ENCODE data around the gene PARD3B.

PARD3B gene

DNA sequence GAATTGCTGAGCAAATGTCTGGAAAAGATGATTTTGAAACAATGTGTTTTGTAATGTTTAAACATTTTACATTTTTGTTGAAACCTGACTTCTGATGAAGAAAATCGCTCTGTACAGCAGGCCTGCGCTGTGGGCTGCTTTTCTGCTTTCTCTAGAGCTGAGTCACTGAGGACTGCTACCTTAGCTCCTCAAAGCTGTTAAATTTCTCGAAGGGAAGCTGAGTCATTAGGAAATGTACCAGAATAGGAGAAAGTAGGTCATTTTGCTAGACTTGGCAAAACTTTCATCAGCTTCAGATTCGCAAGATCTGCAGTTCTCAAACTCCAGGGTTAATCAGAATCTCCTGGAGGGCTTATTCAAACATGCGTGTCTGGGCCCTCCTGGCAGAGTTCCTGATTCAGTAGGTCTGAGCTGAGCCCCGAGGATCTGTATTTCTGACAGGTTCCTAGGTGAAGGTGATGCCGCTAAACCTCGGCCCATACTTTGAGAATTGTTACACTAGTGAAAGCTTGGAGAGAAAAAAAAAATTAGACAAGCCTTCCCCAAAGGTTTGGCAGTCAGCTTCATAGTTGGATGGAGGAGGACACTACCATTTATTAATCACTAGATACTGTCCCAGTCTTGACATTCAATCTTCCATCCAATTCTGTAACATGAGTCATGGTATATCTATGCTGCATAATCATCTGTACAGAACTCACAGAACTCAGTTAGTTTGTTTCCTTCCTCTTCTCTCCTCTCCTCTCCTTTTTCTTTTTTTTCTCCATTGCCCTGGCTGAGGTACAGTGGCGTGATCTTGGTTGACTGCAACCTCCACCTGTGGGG lies 297.6 kb downstream of the PARD3B start:
- no peak for DNase-seq (ENCODE audit: low spot score)

DNA sequence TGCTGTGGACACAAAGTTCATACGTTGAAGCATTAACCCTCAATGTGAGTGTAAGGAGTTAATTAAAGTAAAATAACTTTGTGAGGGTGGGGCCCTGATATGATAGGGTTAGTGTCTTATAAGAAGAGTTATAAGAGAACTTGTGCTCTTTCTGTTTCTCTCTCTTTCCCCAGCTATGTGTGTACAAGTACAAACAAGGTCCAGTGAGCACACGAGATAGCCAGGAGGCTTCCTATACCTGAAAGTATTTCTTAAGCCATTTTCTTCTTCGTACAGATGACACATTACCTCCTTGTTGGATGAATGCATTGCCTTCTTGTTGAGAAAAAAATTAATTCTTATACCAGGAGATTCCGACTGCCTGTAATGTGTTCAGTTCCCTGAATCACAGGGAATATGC lies 301.2 kb downstream of the PARD3B start:
- no peak for DNase-seq (ENCODE audit: low spot score)

DNA sequence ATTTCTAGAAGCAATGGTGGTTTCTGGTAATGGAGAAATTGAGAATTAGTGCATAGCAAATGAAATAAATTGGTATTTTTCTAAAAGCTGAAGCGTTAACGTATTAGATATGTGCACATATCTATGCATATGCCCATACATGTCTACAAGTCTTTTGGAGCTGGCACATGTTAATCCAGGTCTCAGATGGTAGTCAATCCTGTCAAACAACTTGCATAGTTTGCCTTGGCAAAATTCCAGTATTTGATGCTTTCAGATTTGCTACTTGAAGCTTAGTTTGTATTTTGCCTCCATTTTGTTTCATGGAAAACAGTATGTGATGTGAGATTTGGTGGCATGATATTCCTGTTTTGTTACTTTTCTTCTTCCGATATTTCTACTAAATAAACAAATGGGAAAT lies 304.6 kb downstream of the PARD3B start:
- no peak for DNase-seq (ENCODE audit: low spot score)

- no peak for DNase-seq (ENCODE audit: low spot score)
These were observed 305.3 kb downstream of the PARD3B start for GRCh38 chr2:204850581-204850980.

GRCh38 chr2:204853905-204854304 lies 308.6 kb downstream of the PARD3B start:
- DNase-seq (ENCODE audit: low spot score): no peak

DNA sequence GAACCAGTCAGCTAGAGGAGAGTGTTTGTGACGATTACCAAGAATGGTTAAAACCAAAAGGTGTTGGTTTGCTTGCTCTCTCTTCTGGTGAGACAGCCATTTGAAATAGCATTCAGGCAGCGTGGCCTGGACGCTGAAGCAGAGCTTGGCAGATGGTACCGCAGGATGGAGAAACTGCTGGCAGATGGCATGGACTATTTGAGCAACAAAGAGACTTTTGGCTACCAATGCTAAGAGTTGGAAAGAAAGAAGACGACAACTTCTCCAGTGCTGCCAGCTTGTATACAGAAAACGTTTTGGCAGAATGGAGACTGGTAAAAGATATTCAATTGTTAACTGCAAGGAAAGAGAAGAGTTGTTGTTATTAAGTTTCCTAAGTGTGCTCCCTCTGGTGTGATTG lies 315.0 kb downstream of the PARD3B start:
- DNase-seq (ENCODE audit: low spot score): no peak

DNA sequence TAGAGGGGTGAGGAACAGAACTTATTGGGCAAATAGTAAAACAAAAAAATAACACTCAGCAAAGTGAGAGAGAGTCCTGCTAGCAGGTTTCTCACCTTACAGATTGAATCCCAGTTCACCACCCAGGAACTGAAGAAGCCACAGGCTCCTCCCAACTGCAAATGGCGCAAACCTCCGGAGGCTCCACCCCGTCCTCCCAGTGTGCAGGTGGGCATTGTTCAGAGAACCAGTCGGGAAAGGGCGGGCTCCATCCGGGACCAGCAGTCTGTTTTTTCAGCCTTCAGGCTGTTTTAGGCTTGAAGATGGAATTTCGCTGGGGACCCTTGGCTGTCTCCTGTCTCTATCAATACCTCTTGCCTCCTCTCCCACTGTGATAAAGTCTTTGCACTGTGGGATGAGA lies 317.5 kb downstream of the PARD3B start:
- no peak for DNase-seq (ENCODE audit: low spot score)

GRCh38 chr2:204863336-204863735 lies 318.1 kb downstream of the PARD3B start:
- no peak for DNase-seq (ENCODE audit: low spot score)

- no peak for DNase-seq (ENCODE audit: low spot score)
These were observed 324.0 kb downstream of the PARD3B start for GRCh38 chr2:204869132-204869823.

- no peak for DNase-seq (ENCODE audit: low spot score)
These were observed 324.8 kb downstream of the PARD3B start for GRCh38 chr2:204870053-204870452.

DNA sequence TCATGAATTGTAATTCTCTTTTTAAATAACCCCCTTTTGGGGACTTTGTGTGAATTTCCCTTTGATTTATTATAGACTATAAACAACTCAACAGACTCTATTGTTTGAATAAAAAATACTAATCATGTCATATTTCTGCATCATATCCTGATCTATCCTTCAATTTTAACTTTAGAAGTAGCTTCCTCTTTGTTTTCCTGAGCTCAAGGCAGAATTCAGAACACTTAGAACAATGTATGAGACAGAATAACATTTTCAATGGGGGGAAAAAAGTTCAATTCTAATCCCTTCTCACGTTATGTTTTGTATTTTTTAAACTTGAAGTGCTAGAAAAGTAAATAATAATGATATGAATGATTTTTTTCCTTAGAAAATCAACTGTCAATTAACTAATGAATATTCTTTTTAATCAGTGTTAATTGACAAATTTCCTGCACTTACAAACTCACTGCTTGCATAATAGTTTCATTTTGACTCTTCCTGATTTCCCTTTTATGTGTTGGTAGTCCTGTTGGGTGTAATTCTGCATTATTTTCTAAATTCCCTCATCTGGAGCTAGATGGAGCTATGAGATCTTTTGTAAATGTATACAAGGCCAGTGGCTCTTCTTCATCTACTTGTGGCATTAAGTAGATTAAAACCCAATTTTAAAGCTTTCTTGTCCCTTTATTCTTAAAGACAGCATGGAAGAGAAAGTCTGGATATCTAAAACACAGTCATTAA lies 326.1 kb downstream of the PARD3B start:
- DNase-seq (ENCODE audit: low spot score): no peak

GRCh38 chr2:204876311-204876710 lies 331.0 kb downstream of the PARD3B start:
- no peak for DNase-seq (ENCODE audit: low spot score)

DNA sequence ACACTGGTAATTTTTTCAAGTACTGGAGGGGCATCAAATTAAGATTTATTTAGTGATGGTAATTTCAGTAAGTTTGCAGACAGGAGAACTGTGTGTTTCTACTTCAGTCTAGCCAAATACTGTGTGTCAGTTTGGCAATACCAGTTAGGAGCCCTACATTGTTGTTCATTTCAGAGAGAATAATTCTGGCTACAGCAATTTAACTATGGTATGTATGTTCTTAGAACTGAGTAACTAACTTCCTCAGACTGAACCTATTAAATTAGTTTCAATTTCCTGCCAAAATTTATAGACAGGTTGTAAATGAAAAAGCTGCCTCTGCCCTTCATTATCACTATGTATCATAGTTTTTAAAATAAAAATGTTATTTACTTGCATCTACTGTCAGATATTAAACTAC lies 332.4 kb downstream of the PARD3B start:
- no peak for DNase-seq (ENCODE audit: low spot score)

- DNase-seq (ENCODE audit: low spot score): no peak
These were observed 335.7 kb downstream of the PARD3B start for GRCh38 chr2:204880928-204881327.

DNA sequence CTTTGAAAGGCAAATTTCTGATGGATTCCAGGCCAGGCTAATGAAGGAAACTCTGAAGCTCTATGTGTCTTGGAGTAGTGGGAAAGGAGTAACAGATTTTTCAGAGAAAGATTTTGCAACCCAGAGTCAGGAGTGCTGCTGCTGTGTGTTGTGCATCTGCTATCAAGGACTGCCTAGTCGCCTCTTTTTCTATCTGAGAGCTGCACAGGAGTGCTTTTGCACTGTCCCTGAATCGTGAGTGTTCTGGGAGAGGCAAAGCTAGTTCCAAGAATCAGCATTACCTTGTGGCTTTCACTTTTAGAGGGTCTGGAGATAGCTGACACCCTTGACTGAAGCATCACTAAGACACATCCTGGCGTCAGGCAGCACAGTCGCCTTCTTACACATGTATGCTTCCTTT lies 336.4 kb downstream of the PARD3B start:
- DNase-seq (ENCODE audit: low spot score): no peak

GRCh38 chr2:204885747-204886146 lies 340.5 kb downstream of the PARD3B start:
- DNase-seq (ENCODE audit: low spot score): no peak

DNA sequence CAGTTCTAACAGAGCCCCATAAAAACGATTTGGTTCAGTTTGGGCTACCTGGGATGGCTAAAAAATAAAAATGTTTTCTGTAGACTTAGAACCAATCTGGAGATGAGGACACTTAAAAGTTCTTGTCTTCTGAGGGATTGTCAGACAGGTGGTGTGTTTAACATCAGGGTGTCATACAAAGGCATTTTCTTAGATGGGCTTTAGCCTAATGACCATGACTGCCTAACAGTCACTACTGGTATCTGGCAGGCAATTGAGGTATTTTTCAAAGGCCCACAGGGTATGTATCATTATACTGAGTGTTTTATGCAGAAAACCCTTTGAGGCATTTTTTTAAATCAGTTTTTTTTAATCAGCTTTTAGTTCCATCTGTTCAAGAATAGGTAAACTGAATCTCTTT lies 341.4 kb downstream of the PARD3B start:
- DNase-seq (ENCODE audit: low spot score): no peak

- DNase-seq (ENCODE audit: low spot score): no peak
These were observed 342.9 kb downstream of the PARD3B start for GRCh38 chr2:204888222-204888621.

DNA sequence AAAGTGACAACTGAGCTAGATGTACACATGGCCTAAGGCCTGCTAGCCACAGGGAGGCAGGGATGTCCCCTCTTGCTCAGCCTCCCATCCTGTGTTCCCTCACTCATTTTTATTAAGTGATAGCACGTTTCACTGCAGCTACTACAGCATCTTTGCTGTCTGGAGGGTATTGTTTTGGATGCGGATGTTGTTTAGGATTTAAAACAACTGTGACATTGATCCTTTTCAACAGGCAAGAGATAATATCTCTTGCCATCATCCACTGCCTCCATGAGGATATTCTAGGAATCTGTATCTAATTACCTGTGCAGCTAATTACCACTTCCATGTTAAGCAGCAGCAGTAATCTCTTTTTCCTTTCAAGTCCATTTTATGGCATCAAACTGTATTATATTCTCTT lies 345.4 kb downstream of the PARD3B start:
- DNase-seq (ENCODE audit: low spot score): no peak

- DNase-seq (ENCODE audit: low spot score): no peak
These were observed 346.5 kb downstream of the PARD3B start for GRCh38 chr2:204891739-204892138.

DNA sequence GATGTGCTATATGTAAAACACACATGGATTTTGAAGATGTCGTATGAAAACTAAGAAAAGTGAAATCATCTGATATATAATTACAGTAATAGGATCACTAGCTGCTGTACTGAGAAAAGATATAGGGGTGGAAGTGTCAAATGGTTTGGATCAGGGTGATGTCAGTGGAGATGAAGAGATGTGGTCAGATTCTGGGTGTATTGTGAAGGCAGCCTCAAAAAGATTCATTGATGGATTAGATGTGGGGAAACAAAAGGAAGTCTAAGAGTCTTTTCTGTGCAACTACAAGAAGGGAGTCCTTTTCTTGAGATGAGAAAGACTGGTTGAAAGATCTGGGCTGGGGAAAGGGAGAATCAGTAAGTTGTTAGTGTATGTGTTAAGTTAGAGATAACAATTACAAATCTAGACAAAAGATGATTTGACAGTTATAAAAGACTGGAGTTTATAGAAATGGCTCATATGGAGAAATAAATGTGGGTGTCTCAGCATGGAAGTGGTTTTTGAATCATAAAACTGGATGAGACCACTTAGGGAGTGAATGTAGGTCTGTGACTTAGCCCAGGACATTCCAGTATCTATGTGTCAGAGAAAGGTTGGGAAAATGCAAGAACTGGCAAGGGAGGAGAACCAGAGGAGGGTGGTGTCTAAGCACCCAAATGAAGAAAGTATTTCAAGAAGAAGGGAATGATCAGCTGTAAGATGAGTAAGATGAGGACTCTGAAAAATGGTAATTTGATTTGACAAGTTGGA lies 347.4 kb downstream of the PARD3B start:
- no peak for DNase-seq (ENCODE audit: low spot score)

DNA sequence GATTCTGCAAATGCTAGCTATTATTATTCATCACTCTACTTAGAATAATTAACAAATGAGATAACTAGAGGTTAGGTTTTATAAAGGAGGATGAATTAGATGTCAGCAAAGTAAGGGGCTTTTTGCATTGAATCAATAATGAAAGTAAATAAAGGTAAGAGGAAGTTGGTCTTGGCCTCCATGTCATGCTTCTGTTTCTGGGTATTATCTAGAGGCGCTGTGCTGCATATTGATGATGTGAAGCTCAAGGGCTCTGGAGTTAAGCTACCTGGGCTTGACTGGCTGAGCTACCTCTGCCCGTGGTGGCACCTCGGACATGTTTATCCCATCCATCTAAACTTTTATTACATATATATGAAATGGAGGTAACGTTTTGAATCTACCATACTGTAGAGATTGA lies 350.9 kb downstream of the PARD3B start:
- no peak for DNase-seq (ENCODE audit: low spot score)
